NCI-H1694 (cell line): ENCODE measurements around the gene KIZ.
"Not testable (repeated sequence)": the region's sequence is repeated elsewhere in the genome, so short reads cannot be mapped to it uniquely, and the experiment has no call there.

ENCODE experiments used
- DNase-seq: peaks from one replicate; lab custom pipeline; 2025; lab: John Stamatoyannopoulos, UW

The KIZ gene

DNA sequence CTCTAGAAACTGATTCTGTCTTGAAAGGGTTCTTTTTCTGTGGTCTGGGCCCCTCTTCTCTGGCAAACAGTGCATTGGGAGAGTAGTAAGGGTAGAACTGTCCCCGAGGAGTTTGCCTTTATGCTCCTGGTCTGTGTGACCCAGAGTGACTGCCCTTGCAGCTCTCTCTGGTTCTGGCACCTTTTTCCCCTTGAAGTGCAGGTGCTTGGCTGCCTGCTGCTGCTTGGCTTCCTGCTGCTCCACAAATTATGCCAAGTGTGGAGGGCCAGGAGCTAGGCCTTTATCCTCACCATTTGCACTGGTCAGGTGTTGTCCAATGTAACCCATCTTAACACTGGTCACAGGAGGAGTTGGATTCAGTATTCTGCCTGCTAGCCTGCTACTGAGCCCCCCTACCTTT, 11.2 kb downstream of the KIZ start:
- DNase-seq = no peak

DNA sequence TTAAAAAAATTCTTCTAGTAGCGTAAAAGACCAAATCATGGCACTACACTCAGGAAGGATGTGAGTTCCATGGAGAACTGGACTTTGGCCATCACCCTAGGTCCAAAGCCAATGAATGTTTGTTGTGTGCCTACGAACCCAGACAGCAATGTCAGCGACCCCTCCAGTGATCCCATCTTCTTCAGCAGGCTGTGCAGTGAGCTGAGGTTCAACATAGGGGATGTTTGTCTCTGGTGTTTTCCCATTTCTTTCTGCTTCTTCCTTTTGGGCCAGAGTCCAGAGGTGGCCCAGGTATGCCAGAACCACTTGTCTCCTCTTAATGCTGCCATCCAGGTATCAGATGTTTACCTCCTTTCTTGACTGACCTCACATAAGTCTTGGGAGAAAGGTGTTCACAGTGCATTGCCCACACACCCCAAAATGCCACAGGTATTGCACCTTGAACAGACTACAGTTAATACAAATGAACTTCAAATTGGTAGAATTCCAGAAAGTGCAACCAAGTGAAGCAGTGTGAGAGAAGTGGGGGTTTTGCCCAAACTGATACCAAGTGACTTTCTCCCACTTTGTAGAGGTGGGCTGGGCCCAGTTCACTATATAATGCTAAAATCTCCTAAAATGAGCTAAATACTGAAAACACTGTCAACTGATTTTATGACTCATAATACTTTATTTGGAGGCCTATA, 14.1 kb downstream of the KIZ start:
- no peak for DNase-seq

DNA sequence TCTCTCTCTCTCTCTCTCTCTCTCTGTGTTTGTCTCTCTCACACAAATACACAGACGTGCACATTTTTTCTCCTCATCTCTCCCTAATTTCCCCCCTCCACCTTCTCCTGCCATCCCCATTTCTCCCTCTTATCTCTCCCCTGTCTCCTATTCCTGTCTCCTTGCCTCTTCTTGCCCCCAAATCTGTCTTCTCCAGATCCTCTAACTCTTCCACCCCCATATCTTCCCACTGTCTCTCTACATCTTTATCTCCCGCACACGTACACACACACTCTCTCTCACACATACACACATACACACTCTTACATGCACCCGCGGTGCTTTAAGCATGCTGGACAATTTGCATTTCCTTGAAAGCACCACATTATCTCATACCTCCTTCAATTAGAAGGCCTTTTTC, 15.9 kb downstream of the KIZ start:
- no peak for DNase-seq

DNA sequence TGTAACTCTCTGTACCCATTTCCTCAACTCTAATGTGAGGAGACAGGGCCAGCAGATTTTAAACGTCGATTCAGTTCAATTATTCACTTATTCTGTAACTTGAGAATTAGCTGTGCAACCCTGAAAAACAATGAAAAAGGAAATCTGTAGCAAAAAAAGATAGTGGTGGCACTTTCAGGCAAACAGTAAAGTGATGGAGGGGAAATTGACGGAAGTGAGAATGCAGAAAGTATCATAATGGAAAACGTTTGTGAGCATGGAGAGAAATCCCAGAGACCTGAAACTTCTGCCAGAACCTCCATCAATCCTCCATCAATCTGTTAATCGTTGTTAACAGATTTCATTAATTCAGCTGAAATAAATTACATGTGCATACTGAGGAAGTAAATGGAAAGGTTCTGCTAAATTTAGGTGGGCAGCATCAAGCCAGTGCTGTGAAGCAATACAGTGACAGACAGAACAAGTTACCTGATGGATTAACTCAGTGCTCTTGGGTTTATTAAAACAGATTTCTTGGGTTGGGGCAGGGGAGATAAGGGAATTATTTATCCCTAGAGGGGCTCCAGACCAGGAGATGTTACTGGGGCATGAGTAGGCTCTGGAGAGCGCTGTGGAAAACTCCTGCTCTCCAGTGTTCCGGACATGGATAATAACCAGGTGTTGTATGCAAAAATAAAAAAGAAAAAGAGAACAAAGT, 17.5 kb downstream of the KIZ start:
- no peak for DNase-seq

DNA sequence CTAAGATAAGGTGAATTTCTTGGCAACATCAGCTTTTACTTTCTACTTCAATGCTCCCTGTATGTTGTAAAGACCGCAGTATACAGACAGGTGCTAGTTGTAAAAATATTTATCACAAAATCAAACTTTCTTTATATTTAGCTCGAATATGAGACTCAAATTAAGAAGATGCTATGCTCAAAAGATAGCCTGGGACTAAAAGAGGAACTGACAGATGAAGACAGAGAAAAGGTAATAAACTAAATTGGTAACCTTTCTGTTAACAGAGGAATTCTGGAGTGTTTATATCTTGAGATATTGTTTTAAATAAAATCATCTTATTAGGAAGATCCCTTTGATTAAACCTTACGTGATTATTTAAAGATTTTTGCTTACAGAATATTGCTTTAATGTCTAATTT, 19.5 kb downstream of the KIZ start:
- DNase-seq = no peak

DNA sequence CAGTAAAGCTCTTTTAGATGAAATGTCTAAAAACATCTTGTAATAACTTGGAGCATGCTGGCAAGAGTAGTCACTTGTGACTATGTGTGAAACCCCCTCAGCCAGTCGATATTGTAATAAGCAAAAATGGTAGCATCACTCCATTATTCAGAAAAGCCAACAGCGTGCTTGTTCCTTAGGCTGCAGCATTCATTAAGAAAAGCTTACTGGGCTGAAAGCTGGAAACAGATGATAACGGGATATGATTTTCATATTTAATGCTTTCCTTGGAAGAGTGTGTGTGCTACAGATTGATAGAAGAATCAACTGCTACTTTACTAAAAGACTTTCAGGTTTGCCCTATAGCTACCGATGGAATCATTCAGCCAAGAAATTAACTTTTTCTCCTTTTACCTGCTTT, 20.3 kb downstream of the KIZ start:
- no peak for DNase-seq

DNA sequence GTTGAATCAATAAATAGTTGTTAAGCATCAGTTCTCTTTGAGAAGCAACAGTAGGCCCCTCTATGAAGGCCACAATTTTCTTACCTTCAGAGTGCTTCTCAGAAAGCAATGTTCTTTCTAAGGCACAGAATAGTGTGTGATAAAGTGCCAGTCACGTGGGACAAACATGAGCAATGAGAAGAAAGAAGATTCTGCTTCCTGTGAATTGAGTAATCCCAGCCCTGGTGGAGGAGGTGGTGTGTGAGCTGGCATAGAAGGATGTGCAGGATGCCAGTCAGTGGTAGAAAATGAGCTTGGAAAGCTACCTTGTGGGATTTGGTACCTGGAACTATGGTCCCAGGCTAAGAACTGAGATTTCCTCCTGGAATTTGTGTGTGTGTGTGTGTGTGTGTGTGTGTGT, 21.7 kb downstream of the KIZ start:
- DNase-seq = no peak

DNA sequence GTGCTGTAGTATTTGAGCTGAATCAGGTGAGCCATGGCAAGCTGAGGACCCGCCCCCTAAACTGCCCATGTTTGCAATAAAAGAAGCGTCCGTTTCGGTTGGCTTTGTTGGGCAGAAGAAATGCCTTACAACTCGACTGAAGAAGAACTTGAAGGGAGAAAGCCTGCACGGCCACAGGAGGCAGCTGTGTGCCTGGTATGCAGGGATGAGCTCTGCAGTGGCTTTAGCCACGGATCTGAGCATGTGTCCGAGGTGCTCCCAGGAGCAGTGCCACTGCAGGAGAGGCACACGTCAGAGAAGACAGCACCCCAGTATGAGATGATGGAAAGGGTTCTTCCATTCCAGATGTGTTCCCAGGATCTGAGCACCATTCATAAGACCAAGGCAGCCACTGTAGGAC, 23.5 kb downstream of the KIZ start:
- DNase-seq = no peak

DNA sequence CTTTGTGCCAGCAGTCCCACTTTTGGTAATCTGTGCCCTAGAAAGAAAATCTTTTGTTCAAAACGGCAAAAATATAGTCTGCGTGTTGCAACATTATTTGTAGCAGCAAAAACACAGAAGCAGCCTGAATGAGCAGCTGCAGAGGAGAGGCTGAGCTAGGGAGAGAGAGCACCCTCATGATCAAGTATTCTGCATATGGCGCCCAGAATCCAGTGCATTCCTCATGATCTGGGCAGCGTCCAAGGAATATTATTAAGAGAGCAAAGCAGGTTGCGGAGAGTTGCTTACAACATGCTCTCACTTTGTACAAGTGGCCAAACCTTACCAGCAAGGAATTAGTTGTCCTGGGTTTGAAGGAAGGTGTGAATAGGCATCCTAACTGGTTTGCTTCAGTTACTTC, 25.9 kb downstream of the KIZ start:
- DNase-seq = no peak

DNA sequence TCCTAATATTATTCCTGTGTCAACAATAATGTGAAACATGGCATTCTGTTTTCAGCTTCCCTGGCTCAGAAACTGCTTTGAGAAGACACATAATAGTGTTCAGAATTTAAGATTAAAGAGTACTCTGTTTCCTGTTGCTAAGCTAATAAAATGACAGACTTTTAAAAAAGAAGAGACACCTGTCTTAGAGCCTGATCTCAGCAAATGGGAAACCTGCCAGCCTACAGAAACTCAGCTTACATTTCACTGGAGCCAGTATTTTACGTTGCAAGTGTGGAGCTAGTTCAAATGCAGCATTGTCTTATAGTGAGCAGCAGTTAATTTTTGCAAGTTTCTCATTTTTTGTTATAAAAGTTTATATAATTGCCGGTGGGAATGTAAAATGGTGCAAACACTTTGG, 28.8 kb downstream of the KIZ start:
- no peak for DNase-seq

DNA sequence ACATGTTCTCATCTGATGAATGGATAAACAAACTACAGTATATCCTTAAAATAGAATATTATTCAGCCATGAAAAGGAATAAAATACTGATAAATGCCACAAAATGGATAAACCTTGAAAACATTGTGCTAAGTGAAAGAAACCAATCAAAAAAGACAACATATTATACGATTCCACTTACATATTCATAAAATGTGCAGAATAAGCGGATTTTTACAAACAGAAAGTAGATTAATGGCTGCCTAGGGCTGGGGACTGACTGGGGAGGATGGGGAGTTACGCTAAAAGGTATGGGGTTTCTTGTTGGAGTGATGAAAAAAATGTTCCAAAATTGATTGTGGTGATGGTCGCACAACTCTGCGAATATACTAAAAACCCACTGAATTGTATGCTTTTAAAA, 29.4 kb downstream of the KIZ start:
- DNase-seq = no peak

DNA sequence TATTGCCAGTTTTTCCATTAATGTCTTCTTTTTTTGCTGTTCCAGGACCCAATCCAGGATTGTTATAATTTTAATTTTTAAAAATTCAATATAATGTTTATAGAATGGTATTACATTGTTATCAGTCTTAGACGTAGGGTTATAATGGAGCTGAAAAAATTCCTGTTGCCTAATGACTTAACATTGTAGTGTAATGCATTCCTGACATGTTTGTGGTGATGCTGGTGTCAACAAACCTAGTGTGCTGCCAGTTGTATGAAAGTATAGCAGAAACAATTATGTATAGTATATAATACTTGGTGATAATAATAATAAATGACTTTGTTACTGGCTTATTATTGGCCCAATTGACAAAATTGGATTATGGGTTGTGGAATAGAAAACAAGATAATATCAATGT, 30.4 kb downstream of the KIZ start:
- DNase-seq = no peak

DNA sequence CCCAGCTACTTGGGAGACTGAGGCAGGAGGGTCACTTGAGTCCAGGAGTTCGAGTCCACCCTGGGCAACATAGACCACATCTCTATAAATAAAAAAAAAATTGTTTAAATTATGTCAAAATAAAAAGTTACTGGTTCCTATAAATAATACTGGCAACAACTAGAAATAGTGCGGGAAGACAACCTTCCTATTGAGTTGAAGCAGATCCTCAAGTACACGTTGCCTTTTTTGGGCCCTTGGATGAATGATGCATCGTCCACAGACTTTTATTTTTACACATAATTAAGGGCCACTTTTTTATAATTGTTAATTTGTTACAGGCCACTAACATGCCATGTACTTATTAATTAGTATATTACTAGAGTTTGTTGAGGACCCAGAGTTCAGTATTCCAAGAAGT, 31.1 kb downstream of the KIZ start:
- DNase-seq = no peak

DNA sequence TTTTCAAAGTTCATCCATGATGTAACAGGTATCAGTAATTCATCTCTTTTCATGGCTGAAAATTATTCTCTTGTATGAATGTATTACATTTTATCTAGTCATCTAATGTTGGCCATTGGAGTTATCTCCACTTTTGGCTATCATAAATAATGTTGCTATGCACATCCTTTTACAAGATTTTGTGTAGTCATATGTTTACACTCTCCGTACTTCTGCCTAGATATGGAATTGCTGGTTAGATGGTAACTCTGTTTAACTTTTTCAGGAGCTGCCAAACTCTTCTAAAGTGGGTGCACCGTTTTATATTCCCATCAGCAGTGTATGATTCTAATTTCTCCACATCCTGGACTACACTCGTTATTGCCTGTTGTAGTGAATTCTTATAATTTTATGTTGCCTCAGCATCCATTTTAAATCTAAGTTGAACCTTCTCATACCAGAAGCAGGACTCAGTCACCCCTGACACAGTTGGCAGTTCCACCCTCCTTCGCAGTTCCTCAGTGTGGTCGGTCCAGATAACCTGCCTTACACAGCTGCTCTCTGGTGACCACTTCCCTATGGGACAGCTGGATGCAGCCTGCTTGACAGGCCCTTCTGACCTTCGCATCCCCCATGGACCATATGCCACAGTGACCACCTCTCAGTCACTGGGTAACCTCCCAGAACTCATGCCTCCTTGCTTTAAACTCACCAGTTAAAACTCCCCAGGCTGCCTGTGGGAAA, 33.9 kb downstream of the KIZ start:
- DNase-seq = no peak

DNA sequence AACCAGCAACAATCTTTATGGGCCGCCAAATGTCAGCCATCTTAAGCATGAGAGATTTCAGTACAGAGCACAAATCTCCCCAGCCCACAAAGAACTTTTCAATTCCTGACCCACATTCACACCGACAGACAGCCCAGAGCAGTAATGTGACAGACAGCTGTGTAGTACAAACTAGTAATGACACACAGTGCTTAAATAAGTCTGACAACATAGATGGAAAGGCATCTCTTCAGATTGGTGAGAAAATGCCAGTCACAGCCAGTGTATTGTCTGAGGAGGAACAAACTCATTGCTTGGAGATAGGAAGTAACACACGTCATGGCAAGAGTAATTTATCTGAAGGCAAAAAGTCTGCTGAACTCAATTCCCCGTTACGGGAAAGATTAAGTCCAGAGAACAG, 36.0 kb downstream of the KIZ start:
- no peak for DNase-seq

DNA sequence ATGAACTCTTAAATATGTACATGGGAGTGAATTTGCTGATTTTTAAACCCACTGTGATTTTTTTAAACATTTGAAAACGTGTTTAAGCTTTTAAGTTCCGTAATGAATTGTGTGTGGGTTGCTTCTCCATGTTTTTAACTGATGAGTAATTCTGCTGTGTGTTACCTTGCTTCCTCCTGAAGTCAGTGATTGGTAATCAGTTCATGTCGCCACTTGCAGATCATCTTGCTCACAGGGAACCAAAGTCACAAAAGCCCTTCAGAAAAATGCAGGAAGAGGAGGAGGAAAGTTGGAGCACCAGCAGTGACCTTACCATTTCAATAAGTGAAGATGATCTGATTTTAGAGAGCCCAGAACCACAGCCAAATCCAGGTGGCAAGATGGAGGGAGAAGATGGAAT, 36.7 kb downstream of the KIZ start:
- no peak for DNase-seq

DNA sequence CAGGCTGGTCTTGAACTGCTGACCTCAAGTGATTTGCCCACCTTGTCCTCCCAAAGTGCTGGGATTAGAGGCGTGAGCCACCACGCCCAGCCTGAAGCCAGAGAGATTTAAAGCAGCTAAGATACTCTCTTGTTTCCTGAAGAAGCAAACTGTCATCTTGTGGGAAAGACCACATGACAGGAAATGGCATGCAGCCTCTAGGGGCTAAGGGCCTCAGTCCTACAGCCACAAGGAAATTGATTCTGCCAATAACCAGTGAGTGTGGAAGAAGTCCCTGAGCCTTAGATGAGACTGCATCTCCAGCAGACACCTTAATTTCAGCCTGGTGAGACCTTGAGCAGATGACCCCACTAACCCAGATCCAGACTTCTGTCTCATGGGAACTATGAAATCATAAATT, 40.9 kb downstream of the KIZ start:
- no peak for DNase-seq

DNA sequence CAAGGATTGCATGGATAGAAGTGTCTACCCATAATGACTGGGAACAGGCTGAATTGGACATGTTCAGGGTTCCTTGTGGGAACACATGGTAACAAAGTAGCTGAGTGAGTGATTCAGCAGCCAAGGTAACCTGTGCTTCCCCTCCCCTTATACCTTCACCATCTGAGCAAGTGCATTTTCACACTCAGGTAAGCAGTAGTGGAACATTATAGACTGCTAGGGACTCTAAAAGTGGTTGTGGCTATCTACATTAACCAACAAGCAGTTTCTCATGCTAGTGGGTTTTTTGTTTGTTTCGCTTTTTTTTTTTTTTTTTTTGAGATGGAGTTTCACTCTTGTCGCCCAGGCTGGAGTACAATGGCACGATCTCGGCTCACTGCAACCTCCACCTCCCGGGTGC, 41.4 kb downstream of the KIZ start:
- no peak for DNase-seq

DNA sequence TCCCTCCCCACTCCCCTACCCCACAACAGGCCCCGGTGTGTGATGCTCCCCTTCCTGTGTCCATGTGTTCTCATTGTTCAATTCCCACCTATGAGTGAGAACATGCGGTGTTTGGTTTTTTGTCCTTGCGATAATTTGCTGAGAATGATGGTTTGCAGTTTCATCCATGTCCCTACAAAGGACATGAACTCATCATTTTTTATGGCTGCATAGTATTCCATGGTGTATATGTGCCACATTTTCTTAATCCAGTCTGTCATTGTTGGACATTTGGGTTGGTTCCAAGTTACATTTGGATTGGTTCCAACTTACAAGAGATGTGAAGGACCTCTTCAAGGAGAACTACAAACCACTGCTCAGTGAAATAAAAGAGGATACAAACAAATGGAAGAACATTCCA, 42.2 kb downstream of the KIZ start:
- DNase-seq = not testable (repeated sequence)

DNA sequence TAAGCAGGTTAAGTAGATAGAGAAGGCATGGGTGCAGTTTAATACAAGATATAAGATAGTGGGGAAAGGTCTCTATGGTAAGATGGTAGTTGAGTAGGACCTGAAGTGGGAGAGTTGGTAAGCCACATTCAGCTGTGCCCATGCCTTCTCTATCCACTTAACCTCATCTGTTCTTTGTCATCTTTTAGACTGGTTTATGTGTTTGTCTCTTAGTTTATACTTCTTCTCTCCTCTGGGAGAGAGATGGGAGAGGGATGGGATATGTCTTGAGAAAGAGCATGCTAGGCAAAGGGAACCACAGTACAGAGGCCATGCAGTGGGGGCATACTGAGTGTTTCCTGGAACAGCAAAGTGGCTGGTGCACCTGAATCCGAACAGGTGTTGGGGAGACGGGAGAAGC, 46.7 kb downstream of the KIZ start:
- DNase-seq = no peak

DNA sequence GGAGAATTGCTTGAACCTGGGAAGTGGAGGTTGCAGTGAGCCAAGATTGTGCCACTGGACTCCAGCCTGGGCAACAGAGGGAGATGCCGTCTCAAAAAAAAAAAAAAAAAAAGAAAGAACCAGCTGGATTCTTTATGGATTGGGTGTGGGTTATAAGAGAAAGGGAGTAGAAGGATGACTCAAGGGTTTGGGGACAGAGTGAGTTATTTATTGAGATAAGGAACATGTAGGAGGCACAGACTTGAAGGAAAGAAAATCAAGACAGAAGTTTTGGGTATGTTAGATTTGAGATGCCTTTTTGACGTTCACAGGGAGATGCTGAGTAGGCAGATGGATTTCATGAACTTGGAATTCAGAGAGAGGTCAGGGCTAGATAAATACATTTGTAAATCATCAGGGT, 47.6 kb downstream of the KIZ start:
- DNase-seq = no peak

DNA sequence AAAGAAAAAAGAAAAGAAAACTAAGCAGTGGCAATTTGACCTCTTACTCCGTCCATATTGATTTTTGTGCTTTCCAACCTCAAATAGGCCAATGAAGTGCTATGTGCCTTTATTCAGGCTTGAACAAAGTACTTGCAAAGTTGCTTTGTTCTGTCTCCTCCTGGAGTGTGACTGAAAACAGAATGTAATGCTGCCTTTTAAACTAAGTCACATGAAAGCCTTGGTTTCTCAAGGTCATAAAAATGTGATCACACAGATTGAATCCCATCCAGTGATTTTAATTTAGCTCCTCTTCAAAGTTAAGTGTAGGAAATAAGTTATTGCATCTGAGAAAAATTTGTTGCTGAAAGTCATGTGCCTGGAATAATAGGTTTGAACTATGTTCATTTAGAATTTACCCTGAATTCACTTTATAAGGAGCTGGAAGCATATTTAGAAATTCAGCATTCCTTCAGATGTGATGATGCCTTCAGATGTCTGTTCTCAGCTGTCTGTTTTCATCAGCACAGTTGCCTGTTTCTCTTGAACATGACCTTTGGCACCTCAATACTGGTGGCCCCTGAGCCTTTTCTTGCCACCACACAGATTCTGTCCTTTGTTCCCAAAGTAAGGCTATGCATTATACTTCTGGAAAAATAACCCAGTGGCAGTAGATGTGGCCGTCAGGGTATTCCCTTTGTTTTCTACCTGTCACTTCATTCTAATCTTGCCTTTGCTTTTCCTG, 48.8 kb downstream of the KIZ start:
- no peak for DNase-seq

DNA sequence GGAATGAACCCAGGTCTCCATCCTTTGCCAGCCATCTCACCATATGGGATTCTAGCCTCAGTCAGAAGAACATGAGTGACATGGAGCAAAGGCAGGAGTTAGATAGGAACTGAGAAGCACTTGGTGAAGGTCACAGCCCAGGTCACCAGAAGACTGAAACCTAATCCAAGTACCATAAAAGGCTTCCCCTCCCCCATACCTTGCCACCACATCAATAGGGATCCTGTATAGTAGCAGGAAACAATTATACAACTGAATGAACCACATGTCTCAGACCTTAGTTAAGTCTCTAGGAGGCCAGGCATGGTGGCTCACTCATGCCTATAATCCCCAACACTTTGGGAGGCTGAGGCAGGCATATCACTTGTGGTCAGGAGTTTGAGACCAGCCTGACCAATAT, 49.6 kb downstream of the KIZ start:
- no peak for DNase-seq
